Epithelial cell of proximal tubule (primary cell): ENCODE measurements around the gene PIKFYVE. TPM values are rescaled to one million over a fixed set of nuclear protein-coding genes. Genes with fewer than 3 reads are reported as not detected.
"Not testable (repeated sequence)": the region's sequence is repeated elsewhere in the genome, so short reads cannot be mapped to it uniquely, and the experiment has no call there.

Experiments
- DNase-seq: peaks from one replicate; pipeline ENCODE4 v3.0.0-alpha.2; 2011; ENCODE audit warnings: low read depth
- H3K4me3 ChIP-seq: 2 replicates; pipeline ENCODE4 v1.5.1; 2011; ENCODE audit warnings: low read depth, mild to moderate bottlenecking, low read length
- total RNA-seq: library from RNA; depleted of rRNA; stranded (reverse); fragments of >200 nt; gene quantifications from 2 replicates; pipeline ENCODE4 v1.2.3, GENCODE V29; 2015
- TF ChIP-seq, protein P1 (sequence below): conservative IDR thresholded peaks from 2 replicates; pipeline ENCODE4 v1.5.1; 2012; ENCODE audit warnings: low read depth, mild to moderate bottlenecking, low read length

PIKFYVE gene
- total RNA-seq, 1 donor from 2014 or later = 13.8 TPM

- TF ChIP-seq, protein P1, sequence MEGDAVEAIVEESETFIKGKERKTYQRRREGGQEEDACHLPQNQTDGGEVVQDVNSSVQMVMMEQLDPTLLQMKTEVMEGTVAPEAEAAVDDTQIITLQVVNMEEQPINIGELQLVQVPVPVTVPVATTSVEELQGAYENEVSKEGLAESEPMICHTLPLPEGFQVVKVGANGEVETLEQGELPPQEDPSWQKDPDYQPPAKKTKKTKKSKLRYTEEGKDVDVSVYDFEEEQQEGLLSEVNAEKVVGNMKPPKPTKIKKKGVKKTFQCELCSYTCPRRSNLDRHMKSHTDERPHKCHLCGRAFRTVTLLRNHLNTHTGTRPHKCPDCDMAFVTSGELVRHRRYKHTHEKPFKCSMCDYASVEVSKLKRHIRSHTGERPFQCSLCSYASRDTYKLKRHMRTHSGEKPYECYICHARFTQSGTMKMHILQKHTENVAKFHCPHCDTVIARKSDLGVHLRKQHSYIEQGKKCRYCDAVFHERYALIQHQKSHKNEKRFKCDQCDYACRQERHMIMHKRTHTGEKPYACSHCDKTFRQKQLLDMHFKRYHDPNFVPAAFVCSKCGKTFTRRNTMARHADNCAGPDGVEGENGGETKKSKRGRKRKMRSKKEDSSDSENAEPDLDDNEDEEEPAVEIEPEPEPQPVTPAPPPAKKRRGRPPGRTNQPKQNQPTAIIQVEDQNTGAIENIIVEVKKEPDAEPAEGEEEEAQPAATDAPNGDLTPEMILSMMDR = no peak
- H3K4me3 ChIP-seq = peak overlapping the region; percentile 69
- no peak for DNase-seq
Measured at GRCh38 chr2:208255557-208256106, 10.4 kb upstream of the PIKFYVE start.

GRCh38 chr2:208256192-208256782 lies 9.8 kb upstream of the PIKFYVE start:
- H3K4me3 ChIP-seq = no peak overlapping the region
- no peak for DNase-seq
- TF ChIP-seq, protein P1 = peak; percentile 57

GRCh38 chr2:208256849-208257813 lies 8.9 kb upstream of the PIKFYVE start:
- not testable (repeated sequence) for DNase-seq, H3K4me3 ChIP-seq

- peak overlapping the region; percentile 82 for H3K4me3 ChIP-seq
- TF ChIP-seq, protein P1 = no peak
- no peak for DNase-seq
Measured at GRCh38 chr2:208265371-208265800, 669 bp upstream of the PIKFYVE start.

DNA sequence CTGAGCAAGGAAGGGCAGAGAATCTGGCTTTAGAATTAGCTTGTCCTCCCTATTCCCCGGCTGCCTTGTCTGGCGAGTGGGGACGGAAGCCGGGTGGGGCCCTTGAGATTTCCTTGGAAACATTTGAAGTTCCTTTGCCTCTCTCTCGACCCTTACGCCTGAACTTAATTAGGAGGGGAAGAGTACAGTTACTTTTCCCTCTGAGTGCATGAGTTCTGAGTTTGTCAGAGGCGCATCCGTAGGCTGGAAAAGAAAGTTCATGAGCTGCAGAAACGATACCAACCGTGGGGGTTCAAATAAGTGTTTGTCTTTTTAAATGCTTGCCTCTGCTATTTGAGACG lies 468 bp downstream of the PIKFYVE start:
- TF ChIP-seq, protein P1 = no peak
- DNase-seq = no peak
- peak overlapping the region; percentile 82 for H3K4me3 ChIP-seq

- DNase-seq = no peak
- TF ChIP-seq, protein P1 = no peak
- H3K4me3 ChIP-seq = peak overlapping the region; percentile 82
Measured at GRCh38 chr2:208266936-208267335, 881 bp downstream of the PIKFYVE start.

GRCh38 chr2:208267526-208267925 lies 1.5 kb downstream of the PIKFYVE start:
- H3K4me3 ChIP-seq = peak overlapping the region; percentile 82
- not testable (repeated sequence) for DNase-seq
